Glutamatergic neuron (in vitro differentiated cells): ENCODE measurements around the gene ROR2. TPM values are rescaled to one million over a fixed set of nuclear protein-coding genes. Genes with fewer than 3 reads are reported as not detected.

Source experiments
- DNase-seq: peaks from one replicate; pipeline ENCODE4 v3.0.0; 2022
- H3K27ac Mint-ChIP-seq: one replicate; pipeline ENCODE4 v1.8.0; 2020; ENCODE audit warnings: mild to moderate bottlenecking, mixed read lengths, inconsistent platforms; ENCODE audit not compliant: unreplicated experiment
- H3K27me3 Mint-ChIP-seq: one replicate; pipeline ENCODE4 v1.8.0; 2020; ENCODE audit warnings: mild to moderate bottlenecking, moderate library complexity, mixed read lengths, inconsistent platforms; ENCODE audit not compliant: unreplicated experiment
- H3K36me3 Mint-ChIP-seq: one replicate; pipeline ENCODE4 v1.8.0; 2020; ENCODE audit warnings: mild to moderate bottlenecking, mixed read lengths, inconsistent platforms; ENCODE audit not compliant: unreplicated experiment
- H3K4me1 Mint-ChIP-seq: one replicate; pipeline ENCODE4 v1.8.0; 2020; ENCODE audit warnings: mild to moderate bottlenecking, low read depth, mixed read lengths, inconsistent platforms; ENCODE audit not compliant: unreplicated experiment
- H3K4me3 Mint-ChIP-seq: one replicate; pipeline ENCODE4 v1.8.0; 2020; ENCODE audit warnings: mild to moderate bottlenecking, mixed read lengths, inconsistent platforms; ENCODE audit not compliant: unreplicated experiment
- H3K9me3 Mint-ChIP-seq: one replicate; pipeline ENCODE4 v1.8.0; 2020; ENCODE audit warnings: mild to moderate bottlenecking, moderate library complexity, mixed read lengths, inconsistent platforms; ENCODE audit not compliant: unreplicated experiment
- CTCF ChIP-seq: fragments of 200-600 bp; sonication (generic); IDR thresholded peaks from one replicate; pipeline ENCODE4 v1.5.0; 2021; ENCODE audit not compliant: partially characterized antibody, unreplicated experiment
- total RNA-seq: library from RNA; stranded (reverse); fragmentation: NEBNext Ultra II Directional; extraction: Animal tissue kit (Norgen Biotek cat#: 25700); gene quantifications from one replicate; pipeline ENCODE4 v1.2.1, GENCODE V29; 2021; ENCODE audit not compliant: unreplicated experiment

ROR2 gene
- total RNA-seq, 1 donor from 2014 or later, result 51.1 TPM

DNA sequence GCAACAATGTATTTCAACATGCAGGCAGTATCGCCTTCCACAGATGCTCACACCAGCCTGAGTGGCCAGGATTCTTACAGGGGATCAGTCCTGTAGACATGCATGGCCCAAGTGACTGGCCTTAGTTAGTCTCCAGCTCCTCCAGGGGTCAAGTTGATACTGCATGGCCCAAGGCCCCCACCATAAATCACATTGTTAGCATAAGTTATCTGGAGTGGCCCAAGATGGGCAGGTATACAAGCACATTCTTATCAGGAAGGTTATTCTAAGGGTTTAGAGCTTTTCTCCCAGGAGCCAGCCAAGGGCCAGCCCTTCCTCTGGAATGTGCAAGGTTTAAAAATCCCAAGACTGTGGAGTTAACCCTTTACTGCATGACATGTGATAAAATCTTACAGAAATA lies 295.5 kb downstream of the ROR2 start:
- Mint-ChIP-seq H3K27me3 (no peaks in the 10 kb centered on the region), H3K9me3 (no peaks in the 10 kb centered on the region), H3K4me1 (peaks cover 9% of the 10 kb centered on the region), H3K4me3 (no peak overlapping the region), H3K36me3 (no peaks in the 10 kb centered on the region), H3K27ac (no peak overlapping the region)
- no peak for DNase-seq
- no peak for TF ChIP-seq CTCF

- Mint-ChIP-seq H3K4me3 (no peak overlapping the region), H3K4me1 (no peaks in the 10 kb centered on the region), H3K27ac (no peak overlapping the region), H3K36me3 (no peaks in the 10 kb centered on the region), H3K27me3 (peaks cover 2% of the 10 kb centered on the region), H3K9me3 (no peaks in the 10 kb centered on the region)
- no peak for TF ChIP-seq CTCF
- no peak for DNase-seq
Measured at GRCh38 chr9:91647371-91647770, 302.7 kb downstream of the ROR2 start.

GRCh38 chr9:91646702-91647101 lies 303.3 kb downstream of the ROR2 start:
- H3K36me3 Mint-ChIP-seq, result no peaks in the 10 kb centered on the region
- H3K27me3 Mint-ChIP-seq, result peaks cover 2% of the 10 kb centered on the region
- no peaks in the 10 kb centered on the region for H3K4me1 Mint-ChIP-seq
- H3K27ac Mint-ChIP-seq, result no peak overlapping the region
- H3K4me3 Mint-ChIP-seq, result no peak overlapping the region
- no peak for TF ChIP-seq CTCF
- no peaks in the 10 kb centered on the region for H3K9me3 Mint-ChIP-seq
- DNase-seq, result no peak

DNA sequence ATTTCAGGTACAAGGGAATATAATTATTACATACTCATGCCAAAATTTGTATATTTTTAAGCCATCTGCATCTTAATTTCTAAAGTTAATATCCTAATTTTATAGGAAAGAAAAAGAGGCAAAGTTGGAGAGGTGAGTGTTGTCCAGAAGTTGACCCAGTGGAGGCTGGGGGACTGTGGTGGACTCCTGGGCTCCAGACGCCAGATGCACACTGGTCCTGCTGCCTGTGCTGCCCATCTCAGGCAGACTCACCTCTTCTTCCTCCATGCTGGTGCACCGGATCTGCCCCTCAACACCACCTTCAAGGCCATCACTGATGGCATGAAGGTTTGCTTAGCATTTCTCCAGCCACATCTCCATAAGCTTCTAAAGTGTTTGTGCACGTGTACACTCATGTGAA lies 305.6 kb downstream of the ROR2 start:
- H3K27me3 Mint-ChIP-seq, result peaks cover 2% of the 10 kb centered on the region

More for the DNA sequence above, 305.6 kb downstream of the ROR2 start:
- H3K9me3 Mint-ChIP-seq, result no peaks in the 10 kb centered on the region
- H3K27ac Mint-ChIP-seq, result no peak overlapping the region
- no peaks in the 10 kb centered on the region for H3K36me3 Mint-ChIP-seq
- no peak for DNase-seq
- no peak overlapping the region for H3K4me3 Mint-ChIP-seq
- no peaks in the 10 kb centered on the region for H3K4me1 Mint-ChIP-seq
- TF ChIP-seq CTCF, result no peak
